ENCODE data around the gene DENND10.
A peak's percentile ranks its signal among the peaks of the same experiment; 100 is the strongest.
"Not testable (repeated sequence)": the region's sequence is repeated elsewhere in the genome, so short reads cannot be mapped to it uniquely, and the experiment has no call there.

The DENND10 gene

DNA sequence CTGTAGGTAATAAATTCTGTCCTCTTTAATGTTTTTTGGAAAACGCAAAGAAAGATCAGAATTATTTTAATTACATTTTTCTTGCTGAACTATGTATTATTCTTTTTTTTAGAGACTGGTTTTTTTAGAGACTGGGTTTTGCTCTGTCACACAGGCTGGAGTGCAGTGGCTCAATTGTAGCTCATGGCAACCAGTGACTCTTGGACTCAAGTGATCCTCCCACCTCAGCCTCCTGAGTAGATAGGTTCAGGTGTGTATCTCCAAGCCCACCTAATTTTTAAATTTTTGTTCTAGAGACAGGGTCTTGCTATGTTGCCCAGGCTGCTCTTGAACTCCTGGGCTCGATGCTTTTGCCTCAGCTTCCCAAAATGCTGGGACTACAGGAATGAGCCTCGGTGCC, 5.3 kb upstream of the DENND10 start:
- DNase-seq (ENCODE audit: low spot score): no peak

DNA sequence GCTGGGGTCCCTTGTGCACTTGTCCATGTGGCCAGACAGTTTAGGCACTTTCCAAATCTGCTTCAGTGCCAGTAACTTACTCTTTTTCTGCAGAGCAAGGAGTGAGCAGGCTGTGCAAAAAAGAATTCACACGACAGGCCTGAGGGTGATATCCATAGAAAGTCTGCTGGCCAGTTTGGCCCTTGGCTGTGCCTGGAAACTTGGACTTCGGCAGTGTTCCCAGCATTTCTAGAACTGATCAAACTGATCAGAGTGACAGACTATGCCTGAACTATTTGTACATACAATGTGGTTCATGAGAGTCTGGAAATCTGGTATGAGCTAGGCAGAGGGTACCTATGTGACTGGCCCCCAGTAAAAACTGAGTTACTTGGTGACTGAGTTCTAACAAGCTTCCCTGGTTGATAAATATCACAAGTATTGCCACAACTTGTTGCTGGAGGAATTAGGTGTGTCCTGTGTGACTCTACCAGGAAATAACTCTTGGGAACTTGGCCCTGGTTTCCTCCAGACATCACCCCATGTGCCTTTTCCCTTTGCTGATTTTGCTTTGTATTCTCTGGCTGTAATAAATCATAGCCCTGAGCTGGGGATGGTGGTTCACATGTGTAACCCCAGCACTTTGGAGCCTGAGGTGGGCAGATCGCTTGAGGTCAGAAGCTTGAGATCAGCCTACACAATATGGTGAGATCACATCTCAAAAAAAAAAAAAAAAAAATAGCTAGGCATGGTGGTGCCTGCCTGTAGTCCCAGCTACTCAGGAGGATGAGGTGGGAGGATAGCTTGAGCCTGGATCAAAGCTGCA, 3.3 kb upstream of the DENND10 start:
- no peak for DNase-seq (ENCODE audit: low spot score)

DNA sequence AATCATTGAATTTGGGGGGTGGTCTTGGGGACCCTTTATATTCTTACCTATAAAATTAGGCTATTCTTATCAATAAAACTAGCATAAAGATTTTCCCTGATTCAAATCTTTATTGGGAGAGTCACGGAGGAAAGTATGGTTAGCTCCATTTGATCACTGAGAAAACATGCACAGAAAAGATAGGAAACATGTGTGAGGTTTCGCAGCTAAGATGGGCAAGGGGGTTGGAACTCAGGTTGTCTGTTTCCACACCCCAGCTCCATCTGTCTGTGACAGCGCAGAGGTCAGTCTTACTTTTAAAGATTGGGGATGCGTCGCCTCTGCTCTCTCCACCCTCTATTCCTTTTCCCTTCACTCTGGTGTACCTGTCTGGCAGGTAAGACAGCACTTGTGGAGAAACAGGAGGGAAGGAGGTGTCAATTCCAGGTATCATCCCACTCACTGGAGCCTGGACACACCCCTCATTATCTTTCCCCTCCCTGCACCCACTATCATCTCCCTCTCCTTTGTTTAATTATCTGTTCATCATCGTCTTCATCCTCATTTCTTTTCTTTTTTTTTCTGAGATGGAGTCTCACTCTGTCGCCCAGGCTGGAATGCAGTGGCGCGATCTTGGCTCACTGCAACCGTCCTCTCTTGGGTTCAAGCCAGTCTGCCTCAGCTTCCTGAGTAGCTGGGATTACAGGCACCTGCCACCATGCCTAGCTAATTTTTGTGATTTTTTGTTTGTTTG, 2.4 kb upstream of the DENND10 start:
- no peak for DNase-seq (ENCODE audit: low spot score)

DNA sequence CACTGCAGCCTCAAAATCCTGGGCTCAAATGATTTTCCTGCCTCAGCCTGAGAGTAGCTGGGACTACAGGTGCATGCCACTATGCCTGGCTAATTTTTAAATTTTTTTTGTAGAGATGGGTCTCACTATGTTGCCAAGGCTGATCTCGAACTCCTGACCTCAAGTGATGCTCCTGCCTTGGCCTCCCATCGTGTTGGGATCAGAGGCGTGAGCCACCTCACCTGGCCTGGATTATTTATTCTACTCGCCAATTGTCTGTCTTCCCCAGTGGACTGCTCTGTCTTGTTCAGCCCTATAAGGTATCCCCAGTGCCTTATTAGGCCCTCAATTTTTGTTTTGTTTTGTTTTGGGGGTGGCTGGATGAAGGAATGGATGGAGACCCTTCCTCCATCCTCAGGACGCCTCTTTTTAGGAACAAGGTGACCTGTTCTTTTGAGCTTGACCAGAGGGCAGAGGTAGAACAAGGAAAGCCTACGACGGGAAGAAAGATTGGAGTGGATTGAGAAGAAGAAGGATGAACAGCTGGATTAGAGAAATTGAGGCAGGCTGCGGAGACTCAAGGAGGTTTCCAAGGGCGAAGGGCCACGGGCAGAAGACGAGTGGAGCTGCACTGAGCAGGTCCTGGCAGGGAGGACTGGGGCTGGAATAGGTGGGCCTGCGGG, 541 bp upstream of the DENND10 start:
- no peak for DNase-seq (ENCODE audit: low spot score)

DNA sequence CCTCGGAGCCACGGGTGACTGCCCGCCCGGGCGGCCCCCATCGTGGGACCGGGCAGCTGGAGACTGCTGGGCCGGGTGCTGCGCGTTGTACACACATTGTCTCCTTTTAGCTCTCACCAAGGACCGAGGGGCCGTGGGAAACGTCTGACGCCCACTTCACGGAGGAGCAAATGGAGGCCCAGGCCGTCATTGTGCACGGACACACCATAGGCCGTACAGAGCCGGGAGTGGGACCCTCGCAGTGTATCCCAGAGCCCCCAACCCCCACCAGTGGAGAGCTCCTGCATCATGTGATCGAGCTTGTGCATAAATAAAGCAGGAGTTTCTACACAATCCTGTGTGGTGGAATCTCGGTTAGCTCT, 722 bp downstream of the DENND10 start:
- no peak for DNase-seq (ENCODE audit: low spot score)

DNA sequence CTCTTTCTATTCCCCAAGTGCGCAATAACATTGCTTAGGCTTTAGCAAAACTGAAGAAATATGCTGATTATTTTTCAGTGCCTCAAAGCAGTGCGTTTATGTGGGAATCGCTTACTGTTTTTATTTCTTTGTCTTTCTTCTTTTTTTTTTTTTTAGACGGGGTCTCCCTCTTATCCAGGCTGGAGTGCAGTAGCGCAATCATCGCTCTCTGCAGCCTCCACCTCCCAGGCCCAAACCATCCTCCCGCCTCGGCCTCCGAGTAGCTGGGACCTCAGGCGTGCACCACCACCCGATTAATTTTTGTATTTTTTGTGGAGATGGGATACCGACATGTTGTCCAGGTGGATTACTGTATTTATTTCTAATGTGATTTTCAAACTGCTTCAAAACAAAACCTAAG, 1.2 kb downstream of the DENND10 start:
- DNase-seq (ENCODE audit: low spot score): no peak

DNA sequence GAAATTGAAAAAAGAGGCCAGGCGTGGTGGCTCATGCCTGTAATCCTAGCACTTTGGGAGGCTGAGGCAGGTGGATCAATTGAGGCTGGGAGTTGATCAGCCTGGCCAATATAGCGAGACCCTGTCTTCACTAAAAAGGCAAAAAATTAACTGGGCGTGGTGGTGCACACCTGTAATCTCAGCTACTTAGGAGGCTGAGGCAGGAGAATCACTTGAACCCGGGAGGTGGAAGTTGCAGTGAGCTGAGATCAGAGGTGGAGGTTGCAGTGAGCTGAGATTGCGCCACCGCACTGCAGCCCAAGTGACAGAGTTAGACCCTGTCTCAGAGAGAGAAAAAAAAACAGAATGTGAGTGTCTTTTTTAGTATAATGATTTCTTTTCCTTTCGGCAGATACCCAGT, 2.0 kb downstream of the DENND10 start:
- not testable (repeated sequence) for DNase-seq (ENCODE audit: low spot score)

DNA sequence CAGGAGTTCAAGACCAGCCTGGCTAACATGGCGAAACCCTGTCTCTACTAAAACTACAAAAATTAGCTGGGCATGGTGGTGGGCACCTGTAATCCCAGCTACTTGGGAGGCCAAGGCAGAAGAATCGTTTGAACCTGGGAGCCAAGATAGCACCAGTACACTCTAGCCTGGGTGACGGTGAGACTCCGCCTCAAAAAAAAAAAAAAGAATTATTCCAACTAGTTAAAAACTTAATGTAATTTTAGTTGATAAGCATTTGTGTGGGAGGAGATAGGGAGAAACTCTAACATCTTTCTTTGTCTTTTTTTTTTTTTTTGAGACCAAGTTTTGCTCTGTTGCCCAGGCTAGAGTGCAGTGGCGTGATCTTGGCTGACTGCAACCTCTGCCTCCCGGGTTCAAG, 3.2 kb downstream of the DENND10 start:
- DNase-seq (ENCODE audit: low spot score): not testable (repeated sequence)

DNA sequence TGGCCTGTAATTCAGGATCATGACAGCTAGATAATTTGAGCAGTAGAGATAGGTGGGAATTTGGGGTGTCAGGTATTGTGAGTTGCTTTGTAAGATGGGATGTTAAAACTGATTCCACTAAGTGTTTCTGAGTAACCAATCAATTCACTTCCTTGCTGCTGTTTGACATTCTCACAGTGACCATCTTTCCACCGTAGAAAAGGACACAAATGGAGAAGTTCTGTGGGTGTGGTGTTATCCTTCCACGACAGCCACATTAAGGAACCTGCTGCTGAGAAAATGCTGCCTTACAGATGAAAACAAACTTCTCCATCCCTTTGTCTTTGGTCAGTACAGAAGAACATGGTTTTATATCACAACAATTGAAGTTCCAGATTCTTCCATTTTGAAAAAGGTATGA, 3.9 kb downstream of the DENND10 start:
- DNase-seq (ENCODE audit: low spot score): not testable (repeated sequence)

DNA sequence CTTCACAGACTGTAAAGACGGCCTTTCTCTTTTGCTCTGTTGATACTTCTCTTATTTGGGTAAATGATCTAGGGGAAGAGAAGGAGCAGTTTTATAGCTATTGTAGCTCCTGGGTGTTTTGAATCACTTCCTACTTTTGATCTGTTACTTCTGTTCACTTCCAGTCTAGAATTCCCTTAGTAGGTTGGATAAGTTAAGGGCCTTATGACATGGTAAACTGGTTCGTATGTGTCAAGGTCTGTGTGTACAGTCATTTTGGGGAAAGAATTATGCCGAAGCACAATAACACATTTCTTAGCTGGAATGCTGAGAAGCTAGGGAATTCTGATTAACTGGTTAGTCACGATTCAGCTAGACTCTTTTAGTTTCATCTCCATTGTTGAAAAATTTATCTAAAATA, 8.1 kb downstream of the DENND10 start:
- no peak for DNase-seq (ENCODE audit: low spot score)

DNA sequence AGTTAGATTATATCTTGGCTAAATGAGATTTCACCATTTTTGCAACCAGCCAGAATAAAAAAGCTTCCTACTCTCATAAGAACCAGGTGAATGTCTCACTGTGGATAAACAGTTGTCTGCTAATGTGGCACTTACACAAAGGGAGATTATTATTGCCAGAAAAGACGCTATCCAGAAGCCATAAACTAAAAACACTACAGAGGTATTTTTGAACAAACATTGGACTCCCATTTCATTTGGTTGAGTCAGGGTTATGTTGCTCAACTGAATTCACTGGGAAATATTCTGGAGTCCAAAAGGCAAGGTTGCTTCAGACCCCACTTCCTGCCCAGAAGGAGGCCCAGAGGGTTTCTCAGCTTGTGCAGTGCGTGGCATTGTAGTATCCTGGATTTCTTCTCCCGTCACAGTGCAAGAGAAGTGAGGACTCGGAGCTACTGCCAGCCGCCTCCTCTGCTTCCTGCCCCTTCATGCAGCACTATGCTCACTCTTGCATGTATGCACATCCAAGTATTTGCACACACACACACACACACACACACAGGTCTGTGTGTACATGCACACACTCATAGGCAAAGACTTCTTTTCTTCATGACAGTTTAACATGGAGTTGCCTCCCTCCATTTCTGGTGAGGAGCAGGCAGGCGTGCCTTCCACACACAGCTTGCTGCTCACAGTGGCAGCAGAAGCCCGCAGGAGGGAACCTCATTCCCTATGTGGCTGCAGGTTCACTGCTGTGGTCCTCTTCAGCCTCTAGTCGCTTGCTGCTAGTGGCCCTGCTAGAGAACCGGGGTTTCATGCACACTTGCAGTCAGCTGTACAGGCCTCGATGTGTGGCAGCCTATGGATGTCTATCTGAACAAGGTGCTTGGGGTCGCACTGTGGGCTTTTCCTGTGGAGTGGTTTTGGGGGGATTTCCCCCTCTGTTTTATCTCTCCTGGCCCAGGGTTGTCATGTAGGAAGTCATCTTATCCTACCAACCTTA, 10.1 kb downstream of the DENND10 start:
- DNase-seq (ENCODE audit: low spot score): no peak

DNA sequence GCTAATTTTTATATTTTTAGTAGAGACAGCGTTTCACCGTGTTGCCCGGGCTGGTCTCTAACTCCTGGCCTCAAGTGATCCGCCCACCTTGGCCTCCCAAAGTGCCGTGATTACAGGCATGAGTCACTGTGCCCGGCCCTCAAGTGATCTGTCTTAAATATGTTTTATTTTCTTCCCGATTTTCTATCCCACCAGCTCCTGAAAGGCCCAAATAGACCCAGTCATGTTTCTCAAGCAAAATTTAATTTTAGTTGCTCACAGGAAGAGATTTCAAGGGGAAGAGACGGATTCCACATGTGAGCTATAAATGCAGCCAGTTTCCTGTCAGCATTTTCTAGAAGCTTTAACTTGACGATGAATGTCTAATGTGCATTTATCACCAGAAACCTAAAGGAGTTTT, 12.0 kb downstream of the DENND10 start:
- no peak for DNase-seq (ENCODE audit: low spot score)

DNA sequence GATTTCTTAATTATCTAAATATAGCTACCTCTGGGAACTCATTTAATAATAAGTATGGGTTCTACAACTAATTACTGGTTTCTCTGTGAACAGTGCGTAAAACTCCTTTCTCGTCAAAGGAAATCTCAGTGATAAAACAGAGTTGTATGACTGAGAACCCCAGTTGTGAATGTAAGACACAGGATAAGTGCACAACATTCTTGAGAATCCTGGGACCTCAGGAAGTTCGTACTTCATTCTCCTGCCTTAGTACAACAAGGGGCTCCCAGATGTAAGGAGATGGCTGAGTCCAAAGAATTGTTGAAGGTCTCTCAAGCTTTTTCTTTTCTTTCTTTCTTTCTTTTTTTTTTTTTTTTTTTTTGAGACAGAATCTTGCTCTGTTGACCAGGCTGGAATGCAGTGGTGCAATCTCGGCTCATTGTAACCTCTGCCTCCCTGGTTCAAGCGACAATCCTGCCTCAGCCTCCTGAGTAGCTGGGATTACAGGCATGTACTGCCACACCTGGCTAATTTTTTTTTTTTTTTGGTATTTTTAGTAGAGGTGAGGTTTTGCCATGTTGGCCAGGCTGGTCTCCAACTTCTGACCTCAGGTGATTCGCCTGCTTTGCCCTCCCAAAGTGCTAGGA, 12.5 kb downstream of the DENND10 start:
- DNase-seq (ENCODE audit: low spot score): no peak

DNA sequence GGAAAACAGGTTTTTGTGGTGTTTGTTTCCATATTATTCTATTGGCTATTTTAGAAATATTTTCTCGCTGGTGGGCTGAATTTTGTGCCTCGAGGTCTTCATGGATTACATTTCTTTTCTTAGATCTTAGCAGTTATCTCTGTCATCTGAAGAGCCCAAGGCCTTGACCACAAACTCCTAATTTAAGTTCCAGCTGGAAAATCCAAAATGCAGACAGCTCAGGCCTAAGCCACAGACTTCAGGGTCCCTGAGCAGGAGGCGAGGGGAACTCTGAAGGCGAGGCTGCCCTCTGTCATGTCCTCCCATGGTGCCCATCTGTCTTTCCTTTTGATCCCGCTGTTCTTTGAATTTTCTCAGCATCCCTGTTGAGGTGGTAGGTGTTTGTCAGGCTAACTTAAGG, 14.3 kb downstream of the DENND10 start:
- no peak for DNase-seq (ENCODE audit: low spot score)

DNA sequence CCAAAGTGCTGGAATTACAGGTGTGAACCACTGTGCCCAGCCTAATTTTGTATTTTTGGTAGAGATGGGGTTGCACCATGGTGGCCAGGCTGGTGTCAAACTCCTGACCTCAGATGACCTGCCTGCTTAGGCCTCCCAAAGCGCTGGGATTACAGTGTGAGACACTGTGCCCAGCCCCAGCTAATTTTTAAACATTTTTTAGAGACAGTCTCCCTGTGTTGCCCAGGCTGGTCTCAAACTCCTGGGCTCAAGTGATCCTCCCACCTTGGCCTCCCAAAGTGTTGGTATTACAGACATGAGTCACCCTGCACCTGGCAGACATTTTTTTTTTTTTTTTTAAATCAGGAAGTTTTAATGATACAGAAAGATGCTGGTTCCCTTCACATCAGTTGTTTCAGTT, 15.5 kb downstream of the DENND10 start:
- no peak for DNase-seq (ENCODE audit: low spot score)

DNA sequence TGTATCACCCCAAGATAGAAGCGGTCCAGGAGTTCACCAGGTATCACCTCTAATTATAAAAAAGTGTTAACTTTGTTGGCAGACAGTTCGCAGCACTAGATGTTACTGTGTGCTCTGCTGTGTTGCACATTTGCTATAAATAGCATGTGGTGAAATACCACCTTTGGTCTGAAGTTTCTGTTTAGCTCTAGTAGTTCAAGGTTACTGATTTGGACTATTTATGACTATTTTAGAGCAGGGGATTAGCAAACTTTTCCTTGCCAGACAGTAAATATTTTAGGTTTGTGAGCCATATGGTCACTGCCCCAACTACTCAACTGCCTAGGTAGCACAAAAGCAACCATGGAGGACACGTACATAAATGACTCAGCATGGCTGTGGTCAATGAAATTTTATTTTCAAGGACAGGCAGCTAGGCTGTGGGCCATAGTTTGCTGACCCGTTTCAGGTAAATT, 16.5 kb downstream of the DENND10 start:
- DNase-seq (ENCODE audit: low spot score): no peak

DNA sequence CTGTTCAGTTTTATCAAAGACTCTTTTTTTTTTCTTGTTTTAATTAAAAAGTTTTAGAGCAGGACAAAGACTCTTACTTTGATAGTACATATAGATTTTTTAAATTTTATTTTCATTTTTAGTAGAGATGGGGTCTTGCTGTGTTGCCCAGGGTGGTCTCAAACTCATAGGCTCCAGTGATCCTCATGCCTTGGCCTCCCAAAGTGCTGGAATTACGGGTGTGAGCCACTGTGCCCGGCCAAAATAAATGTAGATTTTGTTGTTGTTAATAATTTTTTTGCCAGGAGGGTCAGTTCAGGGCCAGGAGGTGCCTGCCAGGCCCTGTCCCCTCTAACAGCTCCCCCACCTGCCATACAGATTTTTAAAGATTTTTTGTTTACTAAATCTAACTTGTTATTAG, 17.0 kb downstream of the DENND10 start:
- DNase-seq (ENCODE audit: low spot score): no peak

DNA sequence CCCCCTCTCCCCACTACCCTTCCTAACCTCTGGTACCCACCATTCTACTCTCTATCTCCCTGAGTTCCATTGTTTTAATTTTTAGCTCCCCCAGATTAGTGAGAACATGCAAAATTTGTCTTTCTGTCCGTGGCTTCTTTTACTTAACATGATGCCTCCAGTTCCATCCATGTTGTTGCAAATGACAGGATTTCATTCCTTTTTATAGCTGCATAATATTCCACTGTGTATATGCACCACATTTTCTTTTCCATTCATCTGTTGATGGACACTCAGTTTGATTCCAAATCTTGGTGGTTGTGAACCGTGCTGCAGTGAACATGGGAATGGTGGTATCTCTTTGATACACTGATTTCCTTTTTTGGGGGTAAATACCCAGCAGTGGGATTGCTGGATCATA, 22.0 kb downstream of the DENND10 start:
- no peak for DNase-seq (ENCODE audit: low spot score)

DNA sequence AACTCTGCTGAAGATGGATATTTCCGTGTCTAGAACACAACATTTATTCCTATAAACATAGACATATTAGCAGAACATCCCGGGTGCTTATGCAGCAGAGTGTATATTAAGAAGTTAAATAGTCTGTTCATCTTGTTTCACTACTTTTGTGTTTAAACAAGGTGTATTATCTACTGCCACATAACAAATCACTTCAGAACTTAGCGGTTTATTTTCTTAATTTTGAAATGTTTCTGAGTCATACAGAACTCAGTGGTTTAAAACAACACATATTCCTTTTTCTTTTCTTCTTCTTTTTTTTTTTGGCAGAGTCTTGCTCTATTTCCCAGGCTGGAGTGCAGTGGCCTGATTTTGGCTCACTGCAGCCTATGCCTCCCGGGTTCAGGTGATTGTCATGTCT, 25.8 kb downstream of the DENND10 start:
- no peak for DNase-seq (ENCODE audit: low spot score)

DNA sequence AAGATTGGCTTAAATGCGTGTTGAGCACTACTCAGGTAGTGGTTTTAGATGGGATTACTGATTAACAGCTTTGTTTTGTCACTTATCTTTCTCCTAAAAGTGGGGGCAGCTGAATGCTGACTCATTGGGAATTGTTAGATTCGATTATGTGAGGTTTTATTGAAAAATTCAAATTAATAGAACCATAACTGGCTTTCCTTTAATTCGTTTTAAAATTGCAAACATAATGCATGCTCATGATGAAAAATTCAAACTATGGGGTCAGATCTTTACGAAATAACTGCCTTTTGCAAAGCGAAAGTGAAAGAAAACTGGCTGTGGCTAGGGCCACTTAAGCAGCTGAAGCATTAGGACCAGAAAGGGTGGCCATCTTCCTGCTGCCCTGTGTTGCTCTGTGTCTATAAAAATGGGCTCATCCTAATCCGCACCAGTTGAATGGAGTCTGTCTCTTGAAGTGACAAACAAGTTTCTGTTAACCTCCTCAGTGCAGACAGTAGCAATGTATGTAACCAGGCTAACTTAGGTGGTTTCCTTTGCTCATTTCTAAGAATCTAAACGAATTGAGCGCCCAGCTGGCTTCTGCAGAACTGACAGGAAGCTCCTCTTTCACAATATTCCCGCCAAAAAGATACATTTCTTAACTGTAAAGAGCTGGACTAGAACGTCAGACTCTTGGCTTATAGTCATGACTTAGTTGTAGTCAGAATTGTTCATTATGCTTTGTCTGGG, 27.8 kb downstream of the DENND10 start:
- peak; percentile 6 for DNase-seq (ENCODE audit: low spot score)
